Kidney glomerular epithelial cell (primary cell): ENCODE results near the gene PTMA.
"Not testable (repeated sequence)": the region's sequence is repeated elsewhere in the genome, so short reads cannot be mapped to it uniquely, and the experiment has no call there.

Experiments
- DNase-seq: peaks from one replicate; lab custom pipeline; 2025; lab: John Stamatoyannopoulos, UW

PTMA gene

GRCh38 chr2:231716666-231717280 lies 8.4 kb downstream of the PTMA start:
- peak; percentile 14 for DNase-seq

- DNase-seq = peak; percentile 71
These were observed 9.2 kb downstream of the PTMA start for GRCh38 chr2:231717281-231718171.

- DNase-seq = no peak
These were observed 10.5 kb downstream of the PTMA start for GRCh38 chr2:231718799-231719198.

DNA sequence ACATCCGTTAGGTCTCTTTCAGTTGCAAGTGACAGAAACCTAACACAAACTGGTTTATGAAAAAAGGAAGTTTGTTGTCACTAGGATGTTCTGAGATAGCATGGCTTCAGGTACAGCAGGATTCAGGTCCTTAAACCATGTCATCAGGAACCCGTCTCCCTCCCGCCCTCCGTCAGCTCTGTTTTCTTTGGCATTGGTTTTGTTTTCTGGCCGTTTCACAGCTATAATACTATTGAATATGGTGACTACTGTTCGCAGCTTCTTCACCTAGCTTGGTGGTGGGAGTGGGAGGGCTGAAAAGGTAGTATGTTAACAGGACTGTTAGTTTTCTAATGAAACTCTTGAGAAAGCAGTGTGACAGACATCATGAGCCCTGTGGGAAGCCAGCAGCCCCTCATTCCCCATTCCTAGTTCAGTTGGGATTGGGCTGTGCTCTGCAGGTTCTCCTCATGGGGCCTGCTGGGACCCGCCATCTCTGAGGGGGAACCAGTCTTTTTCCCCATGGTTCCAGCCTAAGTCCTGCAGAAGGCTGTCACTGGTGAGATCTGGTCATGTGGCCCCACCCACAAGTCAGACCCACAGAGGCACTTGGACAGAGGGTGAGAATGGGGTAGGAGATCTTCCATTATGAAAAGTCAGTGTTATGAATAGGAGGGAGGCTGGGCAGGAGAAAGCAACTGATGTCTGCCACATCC lies 12.1 kb downstream of the PTMA start:
- DNase-seq = no peak

- no peak for DNase-seq
These were observed 13.0 kb downstream of the PTMA start for GRCh38 chr2:231720987-231721966.

DNA sequence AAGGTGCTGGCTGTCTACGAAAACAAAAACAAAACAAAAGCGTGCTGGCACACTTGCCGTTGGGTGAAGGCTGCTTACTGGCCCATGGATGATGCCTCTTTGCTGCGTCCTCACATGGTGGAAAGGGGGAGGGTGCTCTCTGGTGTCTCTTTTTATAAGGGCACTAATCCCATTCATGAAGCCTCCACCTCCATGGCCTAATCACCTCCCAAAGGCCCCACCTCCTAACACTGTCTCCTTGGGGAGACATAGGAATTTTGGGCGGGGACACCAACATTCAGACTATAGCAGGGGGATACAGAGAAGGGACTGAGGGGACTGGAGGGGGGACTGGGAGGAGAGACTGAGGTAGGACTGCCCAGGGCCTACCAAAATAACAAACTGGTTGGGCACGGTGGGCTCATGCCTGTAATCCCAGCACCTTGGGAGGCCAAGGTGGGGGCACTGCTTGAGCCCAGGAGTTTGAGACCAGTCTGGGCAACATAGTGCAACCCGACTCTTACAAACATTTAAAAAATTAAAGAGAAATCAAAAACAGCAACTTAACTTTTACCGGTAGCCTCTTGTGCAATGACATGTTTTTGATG lies 14.5 kb downstream of the PTMA start:
- no peak for DNase-seq

- no peak for DNase-seq
These were observed 17.2 kb downstream of the PTMA start for GRCh38 chr2:231725476-231725875.

DNA sequence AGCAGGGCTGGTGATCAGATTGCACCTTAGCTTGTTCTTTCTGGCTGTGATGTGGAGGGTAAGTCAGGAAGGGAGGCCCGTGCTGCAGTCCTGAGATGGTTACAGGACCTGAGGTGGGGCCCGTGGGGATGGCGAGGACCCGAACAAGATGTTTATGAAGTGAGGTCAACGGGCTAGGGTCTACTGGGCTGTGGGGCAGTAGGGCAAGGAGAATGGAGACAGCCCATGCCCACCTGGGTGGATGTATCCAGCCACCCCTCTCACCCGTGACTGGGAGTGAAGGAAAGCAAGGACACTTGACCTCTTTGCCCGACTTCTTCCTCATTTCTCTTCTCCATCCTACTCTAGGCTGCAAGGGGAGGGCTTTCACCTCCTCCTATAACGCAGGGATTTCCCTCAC lies 18.0 kb downstream of the PTMA start:
- no peak for DNase-seq

DNA sequence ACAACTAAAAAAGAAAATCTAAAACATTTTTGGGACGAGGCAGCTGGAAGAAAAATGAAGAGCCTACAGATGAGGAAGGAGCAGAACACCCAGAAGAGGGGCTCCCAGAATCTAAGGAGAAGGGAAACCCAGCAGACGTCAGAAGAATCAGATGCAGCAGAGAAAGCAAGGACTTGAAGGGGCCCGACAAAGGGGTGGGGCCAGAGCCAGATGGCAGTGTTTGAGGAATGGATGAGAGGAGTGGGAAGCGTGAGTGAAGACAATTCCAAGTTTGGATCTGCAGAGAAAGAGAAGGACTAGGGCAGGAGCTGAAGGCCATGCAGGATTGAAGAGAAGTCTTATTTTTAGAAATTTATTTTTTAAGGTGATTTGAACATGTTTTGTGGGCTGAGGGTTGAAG lies 19.3 kb downstream of the PTMA start:
- DNase-seq = no peak

- DNase-seq = no peak
These were observed 24.3 kb downstream of the PTMA start for GRCh38 chr2:231732604-231733003.

- DNase-seq = no peak
These were observed 29.4 kb downstream of the PTMA start for GRCh38 chr2:231737761-231738160.

- no peak for DNase-seq
These were observed 35.2 kb downstream of the PTMA start for GRCh38 chr2:231743376-231744116.

DNA sequence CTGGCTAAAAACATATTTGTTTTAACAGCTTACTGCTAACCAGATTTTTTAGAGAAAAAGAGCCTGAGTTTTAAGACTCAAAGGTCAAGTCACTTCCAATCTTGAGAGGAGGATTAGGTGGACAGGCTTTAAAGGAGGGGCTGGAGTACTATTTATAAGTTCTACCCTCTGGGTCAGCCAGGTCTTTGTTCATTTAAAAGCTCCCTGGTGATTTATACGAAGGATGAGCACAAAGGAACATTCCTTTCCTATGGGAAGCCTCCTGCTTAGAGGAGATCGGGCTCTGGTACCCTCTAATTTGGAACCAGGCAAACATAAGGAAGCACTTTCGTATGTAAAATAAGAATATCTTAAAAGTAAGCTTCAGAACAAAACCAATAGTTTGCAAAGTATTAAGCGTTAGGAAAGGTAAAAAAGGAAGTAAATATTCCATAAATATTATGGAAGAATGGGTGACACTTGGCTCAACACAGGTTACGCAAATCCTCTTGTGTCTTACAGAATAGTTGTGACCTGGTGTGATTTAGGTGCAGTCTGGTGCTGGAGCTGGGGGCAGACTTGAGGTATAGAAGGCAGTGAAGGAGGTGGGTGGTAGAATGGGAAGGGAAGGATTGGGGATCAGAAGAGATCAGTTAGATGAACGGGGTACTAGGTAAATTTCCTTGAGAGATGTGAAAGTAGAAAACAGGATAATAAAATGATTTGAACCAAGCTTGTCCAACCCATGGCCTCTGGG lies 37.1 kb downstream of the PTMA start:
- DNase-seq = no peak

- DNase-seq = not testable (repeated sequence)
These were observed 40.0 kb downstream of the PTMA start for GRCh38 chr2:231748153-231748896.

DNA sequence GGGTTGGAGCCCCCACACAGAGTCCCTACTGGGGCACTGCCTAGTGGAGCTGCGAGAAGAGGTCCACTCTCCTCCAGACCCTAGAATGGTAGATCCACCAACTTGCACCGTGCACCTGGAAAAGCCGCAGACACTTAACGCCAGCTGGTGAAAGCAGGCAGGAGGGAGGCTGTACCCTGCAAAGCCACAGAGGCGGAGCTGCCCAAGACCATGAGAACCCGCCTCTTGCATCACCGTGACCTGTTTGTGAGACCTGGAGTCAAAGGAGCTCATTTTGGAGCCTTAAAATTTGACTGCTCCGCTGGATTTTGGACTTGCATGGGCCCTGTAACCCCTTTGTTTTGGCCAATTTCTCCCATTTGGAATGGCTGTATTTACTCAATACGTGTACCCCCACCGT lies 40.7 kb downstream of the PTMA start:
- DNase-seq = not testable (repeated sequence)

DNA sequence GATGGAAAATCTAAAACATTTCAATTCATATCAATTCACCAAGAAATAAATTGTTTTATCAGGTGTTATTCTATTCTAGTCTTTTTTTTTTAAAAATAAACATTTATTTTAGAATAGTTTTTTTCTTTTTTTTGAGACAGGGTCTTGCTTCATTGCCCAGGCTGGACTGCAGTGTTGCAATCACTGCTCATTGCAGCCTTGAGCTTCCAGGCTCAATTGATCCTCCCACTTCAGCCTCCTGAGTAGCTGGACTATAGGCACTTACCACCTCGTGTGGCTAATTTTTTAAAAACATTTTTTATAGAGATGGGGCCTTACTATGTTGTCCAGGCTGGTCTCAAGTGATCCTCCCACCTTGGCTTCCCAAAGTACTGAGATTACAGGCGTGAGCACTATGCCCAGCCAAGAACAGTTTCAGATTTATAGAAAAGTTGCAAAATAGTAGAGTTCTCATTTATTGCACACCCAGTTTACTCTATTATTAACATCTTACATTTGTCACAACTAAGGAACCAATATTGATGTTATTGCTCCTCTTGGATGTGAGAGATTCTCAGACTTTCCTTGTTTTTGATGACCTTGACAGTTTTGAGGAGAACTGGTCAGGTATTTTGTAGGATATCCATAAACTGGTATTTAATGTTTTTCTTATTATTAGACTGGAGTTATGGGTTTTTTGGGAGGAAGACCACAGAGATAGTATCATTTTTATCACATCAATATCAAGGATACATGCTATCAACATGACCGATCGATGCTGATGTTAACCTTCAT lies 42.9 kb downstream of the PTMA start:
- DNase-seq = no peak

DNA sequence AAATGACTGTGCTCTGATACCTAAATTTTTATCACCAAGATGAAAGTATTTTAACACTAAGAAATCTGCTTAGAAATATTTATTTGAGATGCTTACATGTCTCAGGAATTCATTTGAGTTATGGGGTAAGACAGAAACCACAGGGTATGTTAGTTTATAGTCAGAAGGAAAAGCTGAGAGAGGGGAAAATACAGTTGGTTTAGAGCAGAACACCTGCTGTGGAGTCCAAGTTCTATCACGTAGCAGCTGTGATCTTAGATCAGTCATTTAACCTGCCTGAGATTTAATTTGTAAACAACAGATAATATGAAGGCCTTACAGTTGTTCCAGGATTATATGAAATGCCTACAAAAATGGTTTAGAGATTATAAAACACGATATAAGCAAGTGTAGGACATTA lies 43.7 kb downstream of the PTMA start:
- DNase-seq = no peak

- DNase-seq = no peak
These were observed 53.4 kb downstream of the PTMA start for GRCh38 chr2:231761735-231762134.
